Gastrocnemius medialis (tissue), 4 donors: ENCODE results near the gene DDX39A.

Experiments
- POLR2A ChIP-seq, 2 donors: fragments of 450-650 bp; IDR thresholded peaks; one replicate each; pipeline ENCODE4 v1.6.1; 2017; ENCODE audit warnings: antibody characterized with exemption in 2 of 2, mild to moderate bottlenecking in 2 of 2, moderate library complexity in 2 of 2
- TF ChIP-seq, protein P1 (sequence below), 5 experiments: fragments of 450-650 bp in 3 of 5; fragments of 200-600 bp in 2 of 5; sonication (generic) in 2 of 5; IDR thresholded peaks in 4 of 5; conservative IDR thresholded peaks in 1 of 5; 1 replicate in 4 of 5; 2 replicates in 1 of 5; pipeline ENCODE4 v1.5.1; 2016 to 2019; ENCODE audit warnings: antibody characterized with exemption in 5 of 5, mild to moderate bottlenecking in 3 of 5, moderate library complexity in 3 of 5

DNA sequence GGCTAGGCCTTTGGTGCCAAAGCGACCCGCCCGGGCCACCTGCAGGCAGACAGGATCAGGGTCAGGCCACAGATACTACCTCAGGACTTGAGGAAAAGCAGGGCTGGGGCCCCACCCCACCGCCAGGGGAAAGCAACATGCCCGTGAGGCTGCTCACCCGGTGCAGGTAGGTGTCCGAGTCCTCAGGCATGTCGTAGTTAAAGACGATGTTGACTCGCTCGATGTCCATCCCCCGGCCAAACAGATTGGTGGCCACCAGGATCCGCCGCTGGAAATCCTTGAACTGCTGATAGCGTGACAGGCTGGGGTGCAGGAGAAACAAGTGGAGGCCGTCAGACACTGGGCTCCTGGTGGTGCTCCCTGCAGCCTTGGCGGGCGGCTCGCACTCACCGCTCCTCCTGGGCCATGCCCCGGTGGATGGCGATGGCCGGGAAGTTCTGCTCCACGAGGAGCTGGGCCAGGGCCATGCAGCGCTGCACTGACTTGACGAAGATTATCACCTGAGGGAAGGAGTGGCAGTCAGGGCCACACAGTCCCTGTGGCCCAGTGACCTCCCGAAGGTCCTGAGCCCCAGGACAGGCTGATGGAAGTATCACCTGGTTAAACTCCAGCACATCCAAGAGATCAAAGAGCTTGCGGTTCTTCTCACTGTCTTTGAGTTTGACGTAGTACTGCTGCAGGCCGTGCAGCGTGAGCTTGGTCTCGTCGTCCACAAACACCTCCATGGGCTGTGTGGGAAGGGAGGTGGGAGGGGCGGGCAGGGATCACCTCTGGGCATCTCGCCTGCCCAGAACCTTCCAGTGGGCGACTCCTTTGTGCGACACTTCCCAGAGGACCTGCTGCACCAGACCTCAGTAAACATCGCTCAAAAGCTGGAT lies 9.8 kb downstream of the DDX39A start:
- TF ChIP-seq, protein P1, sequence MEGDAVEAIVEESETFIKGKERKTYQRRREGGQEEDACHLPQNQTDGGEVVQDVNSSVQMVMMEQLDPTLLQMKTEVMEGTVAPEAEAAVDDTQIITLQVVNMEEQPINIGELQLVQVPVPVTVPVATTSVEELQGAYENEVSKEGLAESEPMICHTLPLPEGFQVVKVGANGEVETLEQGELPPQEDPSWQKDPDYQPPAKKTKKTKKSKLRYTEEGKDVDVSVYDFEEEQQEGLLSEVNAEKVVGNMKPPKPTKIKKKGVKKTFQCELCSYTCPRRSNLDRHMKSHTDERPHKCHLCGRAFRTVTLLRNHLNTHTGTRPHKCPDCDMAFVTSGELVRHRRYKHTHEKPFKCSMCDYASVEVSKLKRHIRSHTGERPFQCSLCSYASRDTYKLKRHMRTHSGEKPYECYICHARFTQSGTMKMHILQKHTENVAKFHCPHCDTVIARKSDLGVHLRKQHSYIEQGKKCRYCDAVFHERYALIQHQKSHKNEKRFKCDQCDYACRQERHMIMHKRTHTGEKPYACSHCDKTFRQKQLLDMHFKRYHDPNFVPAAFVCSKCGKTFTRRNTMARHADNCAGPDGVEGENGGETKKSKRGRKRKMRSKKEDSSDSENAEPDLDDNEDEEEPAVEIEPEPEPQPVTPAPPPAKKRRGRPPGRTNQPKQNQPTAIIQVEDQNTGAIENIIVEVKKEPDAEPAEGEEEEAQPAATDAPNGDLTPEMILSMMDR (IDR thresholded peaks at IDR 0.05 in 4 of 5, conservative IDR thresholded peaks at IDR 0.05 in 1 of 5): no peak
- TF ChIP-seq POLR2A (IDR thresholded peaks at IDR 0.05): no peak
